GM12878 (cell line): ENCODE results near the gene CEP170B. TPM values are rescaled to one million over a fixed set of nuclear protein-coding genes. Genes with fewer than 3 reads are reported as not detected.

Experiments
- JUNB ChIP-seq: IDR thresholded peaks from 2 replicates; pipeline ENCODE4 v1.6.1; 2016; ENCODE audit warnings: antibody characterized with exemption, mild to moderate bottlenecking
- PML ChIP-seq: IDR thresholded peaks from 2 replicates; pipeline ENCODE4 v1.6.1; 2012; ENCODE audit warnings: low read length, inconsistent platforms
- POU2F2 ChIP-seq: IDR thresholded peaks from 3 replicates; pipeline ENCODE4 v1.6.1; 2011; ENCODE audit warnings: low read depth, mild to moderate bottlenecking, low read length, borderline replicate concordance
- TCF3 ChIP-seq: IDR thresholded peaks from 2 replicates; pipeline ENCODE4 v1.6.1; 2012; ENCODE audit warnings: low read depth, mild to moderate bottlenecking, low read length, borderline replicate concordance; ENCODE audit not compliant: insufficient read depth
- ZNF592 ChIP-seq: fragments of 450-650 bp; IDR thresholded peaks from 2 replicates; pipeline ENCODE4 v1.6.1; 2017; ENCODE audit warnings: mild to moderate bottlenecking, moderate library complexity
- polyA plus RNA-seq, 11 experiments: library from polyadenylated mRNA; depleted of rRNA in 4 of 11; unstranded in 6 of 11; stranded (reverse) in 5 of 11; fragments of >200 nt; fragmentation: Nextera tagmentation in 4 of 11; fragmentation: Illumina TruSeq in 1 of 11; extraction: Ambion mirVana in 4 of 11; extraction: Trizol in 1 of 11; gene quantifications; 1 replicate in 1 of 11; 2 replicates in 10 of 11; pipeline versions ENCODE4 v1.2.1 to v1.2.3, GENCODE V29; 2011 to 2016; ENCODE audit warnings: inconsistent platforms in 2 of 11, missing spikeins in 2 of 11, low read depth in 1 of 11
- total RNA-seq, 4 experiments: library from RNA; depleted of rRNA in 3 of 4; stranded (reverse); fragments of >200 nt in 3 of 4; fragmentation: Illumina TruSeq in 1 of 4; extraction: Trizol in 1 of 4; gene quantifications; 2 replicates each; pipeline versions ENCODE4 v1.2.1 to v1.2.3, GENCODE V29; 2013 to 2021
- TF ChIP-seq, protein P1 (sequence below): fragments of 450-650 bp; IDR thresholded peaks from 2 replicates; pipeline ENCODE4 v1.6.1; 2016; ENCODE audit warnings: mild to moderate bottlenecking, moderate library complexity, borderline replicate concordance
- TF ChIP-seq, protein P2 (sequence below): fragments of 450-650 bp; formaldehyde crosslinking; IDR thresholded peaks from 2 replicates; pipeline ENCODE4 v1.4.0; 2020; ENCODE audit warnings: mild to moderate bottlenecking, moderate library complexity

The CEP170B gene
- total and polyA plus RNA-seq, 10 of the 15 experiments (the other 5 are each of a cell fraction or from before 2014, with no cell fraction given), result 0.01 to 0.44 (median 0.05) TPM; not detected in 4

- TF ChIP-seq PML, result no peak
- TF ChIP-seq TCF3, result no peak
- no peak for TF ChIP-seq POU2F2
- TF ChIP-seq, protein P1, sequence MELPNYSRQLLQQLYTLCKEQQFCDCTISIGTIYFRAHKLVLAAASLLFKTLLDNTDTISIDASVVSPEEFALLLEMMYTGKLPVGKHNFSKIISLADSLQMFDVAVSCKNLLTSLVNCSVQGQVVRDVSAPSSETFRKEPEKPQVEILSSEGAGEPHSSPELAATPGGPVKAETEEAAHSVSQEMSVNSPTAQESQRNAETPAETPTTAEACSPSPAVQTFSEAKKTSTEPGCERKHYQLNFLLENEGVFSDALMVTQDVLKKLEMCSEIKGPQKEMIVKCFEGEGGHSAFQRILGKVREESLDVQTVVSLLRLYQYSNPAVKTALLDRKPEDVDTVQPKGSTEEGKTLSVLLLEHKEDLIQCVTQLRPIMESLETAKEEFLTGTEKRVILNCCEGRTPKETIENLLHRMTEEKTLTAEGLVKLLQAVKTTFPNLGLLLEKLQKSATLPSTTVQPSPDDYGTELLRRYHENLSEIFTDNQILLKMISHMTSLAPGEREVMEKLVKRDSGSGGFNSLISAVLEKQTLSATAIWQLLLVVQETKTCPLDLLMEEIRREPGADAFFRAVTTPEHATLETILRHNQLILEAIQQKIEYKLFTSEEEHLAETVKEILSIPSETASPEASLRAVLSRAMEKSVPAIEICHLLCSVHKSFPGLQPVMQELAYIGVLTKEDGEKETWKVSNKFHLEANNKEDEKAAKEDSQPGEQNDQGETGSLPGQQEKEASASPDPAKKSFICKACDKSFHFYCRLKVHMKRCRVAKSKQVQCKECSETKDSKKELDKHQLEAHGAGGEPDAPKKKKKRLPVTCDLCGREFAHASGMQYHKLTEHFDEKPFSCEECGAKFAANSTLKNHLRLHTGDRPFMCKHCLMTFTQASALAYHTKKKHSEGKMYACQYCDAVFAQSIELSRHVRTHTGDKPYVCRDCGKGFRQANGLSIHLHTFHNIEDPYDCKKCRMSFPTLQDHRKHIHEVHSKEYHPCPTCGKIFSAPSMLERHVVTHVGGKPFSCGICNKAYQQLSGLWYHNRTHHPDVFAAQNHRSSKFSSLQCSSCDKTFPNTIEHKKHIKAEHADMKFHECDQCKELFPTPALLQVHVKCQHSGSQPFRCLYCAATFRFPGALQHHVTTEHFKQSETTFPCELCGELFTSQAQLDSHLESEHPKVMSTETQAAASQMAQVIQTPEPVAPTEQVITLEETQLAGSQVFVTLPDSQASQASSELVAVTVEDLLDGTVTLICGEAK, result no peak
- TF ChIP-seq JUNB, result no peak
- TF ChIP-seq, protein P2, sequence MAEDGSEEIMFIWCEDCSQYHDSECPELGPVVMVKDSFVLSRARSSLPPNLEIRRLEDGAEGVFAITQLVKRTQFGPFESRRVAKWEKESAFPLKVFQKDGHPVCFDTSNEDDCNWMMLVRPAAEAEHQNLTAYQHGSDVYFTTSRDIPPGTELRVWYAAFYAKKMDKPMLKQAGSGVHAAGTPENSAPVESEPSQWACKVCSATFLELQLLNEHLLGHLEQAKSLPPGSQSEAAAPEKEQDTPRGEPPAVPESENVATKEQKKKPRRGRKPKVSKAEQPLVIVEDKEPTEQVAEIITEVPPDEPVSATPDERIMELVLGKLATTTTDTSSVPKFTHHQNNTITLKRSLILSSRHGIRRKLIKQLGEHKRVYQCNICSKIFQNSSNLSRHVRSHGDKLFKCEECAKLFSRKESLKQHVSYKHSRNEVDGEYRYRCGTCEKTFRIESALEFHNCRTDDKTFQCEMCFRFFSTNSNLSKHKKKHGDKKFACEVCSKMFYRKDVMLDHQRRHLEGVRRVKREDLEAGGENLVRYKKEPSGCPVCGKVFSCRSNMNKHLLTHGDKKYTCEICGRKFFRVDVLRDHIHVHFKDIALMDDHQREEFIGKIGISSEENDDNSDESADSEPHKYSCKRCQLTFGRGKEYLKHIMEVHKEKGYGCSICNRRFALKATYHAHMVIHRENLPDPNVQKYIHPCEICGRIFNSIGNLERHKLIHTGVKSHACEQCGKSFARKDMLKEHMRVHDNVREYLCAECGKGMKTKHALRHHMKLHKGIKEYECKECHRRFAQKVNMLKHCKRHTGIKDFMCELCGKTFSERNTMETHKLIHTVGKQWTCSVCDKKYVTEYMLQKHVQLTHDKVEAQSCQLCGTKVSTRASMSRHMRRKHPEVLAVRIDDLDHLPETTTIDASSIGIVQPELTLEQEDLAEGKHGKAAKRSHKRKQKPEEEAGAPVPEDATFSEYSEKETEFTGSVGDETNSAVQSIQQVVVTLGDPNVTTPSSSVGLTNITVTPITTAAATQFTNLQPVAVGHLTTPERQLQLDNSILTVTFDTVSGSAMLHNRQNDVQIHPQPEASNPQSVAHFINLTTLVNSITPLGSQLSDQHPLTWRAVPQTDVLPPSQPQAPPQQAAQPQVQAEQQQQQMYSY (CRISPR knock-in tag), result no peak
- TF ChIP-seq ZNF592, result no peak
Measured at GRCh38 chr14:104874571-104875411, 9.7 kb downstream of the CEP170B start (continued).
